Measurements from ENCODE around the gene ADAMTS3.

DNA sequence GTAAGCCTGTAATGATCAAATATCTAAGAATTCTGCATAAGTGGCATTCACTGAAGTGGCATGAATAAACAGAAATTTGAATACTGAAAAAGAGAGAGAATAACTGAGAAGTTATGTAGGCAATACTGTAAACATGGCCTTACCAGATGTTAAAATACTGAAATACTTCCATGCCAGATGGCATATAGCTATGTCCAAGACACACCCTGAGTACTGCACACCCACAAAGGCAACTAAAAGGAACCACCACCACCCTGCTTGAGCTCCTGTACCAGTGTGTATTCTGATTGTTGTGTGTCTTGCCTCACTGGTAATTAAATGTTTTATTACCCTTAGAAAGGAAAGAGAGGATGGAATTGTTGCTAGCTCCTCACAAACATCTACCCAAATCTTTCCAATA lies 192.1 kb downstream of the ADAMTS3 start:
- TF ChIP-seq CTCF (IDR thresholded peaks at IDR 0.05) = no peak
- no peak for TF ChIP-seq POLR2A (IDR thresholded peaks at IDR 0.05)

Measured in thyroid gland (tissue), 4 donors.